ENCODE data around the gene STOX1. TPM values are rescaled to one million over a fixed set of nuclear protein-coding genes. Genes with fewer than 3 reads are reported as not detected.
"Not testable (repeated sequence)": the region's sequence is repeated elsewhere in the genome, so short reads cannot be mapped to it uniquely, and the experiment has no call there.

STOX1 gene
- total and polyA plus RNA-seq, 12 donors: 2.2 to 16.5 (median 9.5) TPM

- Histone ChIP-seq H3K27me3 (no peaks in the 10 kb centered on the region), H3K27ac (no peak overlapping the region), H3K36me3 (replicated peaks in 1 of 2) (peaks cover 0 to 13% of the 10 kb centered on the region in 2 donors), H3K9me3 (replicated peaks in 1 of 3) (no peaks in the 10 kb centered on the region), H3K4me3 (no peak overlapping the region), H3K4me1 (replicated peaks in 1 of 2) (peaks cover 0 to 6% of the 10 kb centered on the region in 2 donors)
- TF ChIP-seq, protein P1, sequence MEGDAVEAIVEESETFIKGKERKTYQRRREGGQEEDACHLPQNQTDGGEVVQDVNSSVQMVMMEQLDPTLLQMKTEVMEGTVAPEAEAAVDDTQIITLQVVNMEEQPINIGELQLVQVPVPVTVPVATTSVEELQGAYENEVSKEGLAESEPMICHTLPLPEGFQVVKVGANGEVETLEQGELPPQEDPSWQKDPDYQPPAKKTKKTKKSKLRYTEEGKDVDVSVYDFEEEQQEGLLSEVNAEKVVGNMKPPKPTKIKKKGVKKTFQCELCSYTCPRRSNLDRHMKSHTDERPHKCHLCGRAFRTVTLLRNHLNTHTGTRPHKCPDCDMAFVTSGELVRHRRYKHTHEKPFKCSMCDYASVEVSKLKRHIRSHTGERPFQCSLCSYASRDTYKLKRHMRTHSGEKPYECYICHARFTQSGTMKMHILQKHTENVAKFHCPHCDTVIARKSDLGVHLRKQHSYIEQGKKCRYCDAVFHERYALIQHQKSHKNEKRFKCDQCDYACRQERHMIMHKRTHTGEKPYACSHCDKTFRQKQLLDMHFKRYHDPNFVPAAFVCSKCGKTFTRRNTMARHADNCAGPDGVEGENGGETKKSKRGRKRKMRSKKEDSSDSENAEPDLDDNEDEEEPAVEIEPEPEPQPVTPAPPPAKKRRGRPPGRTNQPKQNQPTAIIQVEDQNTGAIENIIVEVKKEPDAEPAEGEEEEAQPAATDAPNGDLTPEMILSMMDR (IDR thresholded peaks at IDR 0.05): no peak
- TF ChIP-seq POLR2A (IDR thresholded peaks at IDR 0.05): no peak
- intact Hi-C loops (cut with DNase I): no loop called here
- no peak for DNase-seq
Observed at GRCh38 chr10:68924593-68924992, 97.3 kb downstream of the STOX1 start.

GRCh38 chr10:68925489-68925888 lies 98.2 kb downstream of the STOX1 start:
- Histone ChIP-seq H3K27ac (no peak overlapping the region), H3K4me3 (no peak overlapping the region), H3K27me3 (no peaks in the 10 kb centered on the region), H3K4me1 (replicated peaks in 1 of 2) (peaks cover 0 to 6% of the 10 kb centered on the region in 2 donors), H3K36me3 (replicated peaks in 1 of 2) (peaks cover 0 to 4% of the 10 kb centered on the region in 2 donors), H3K9me3 (replicated peaks in 1 of 3) (no peaks in the 10 kb centered on the region)
- intact Hi-C loops (cut with DNase I): no loop called here
- TF ChIP-seq POLR2A (IDR thresholded peaks at IDR 0.05): no peak
- TF ChIP-seq, protein P1 (IDR thresholded peaks at IDR 0.05): no peak
- DNase-seq: no peak
- WGBS, 4 donors: 96 to 97% (median 96%) methylated on average over 4 of the region's 4 CpGs

- 94 to 98% (median 96%) methylated on average over 2 of the region's 2 CpGs for WGBS, 4 donors
Observed at GRCh38 chr10:68929157-68929556, 101.8 kb downstream of the STOX1 start.

DNA sequence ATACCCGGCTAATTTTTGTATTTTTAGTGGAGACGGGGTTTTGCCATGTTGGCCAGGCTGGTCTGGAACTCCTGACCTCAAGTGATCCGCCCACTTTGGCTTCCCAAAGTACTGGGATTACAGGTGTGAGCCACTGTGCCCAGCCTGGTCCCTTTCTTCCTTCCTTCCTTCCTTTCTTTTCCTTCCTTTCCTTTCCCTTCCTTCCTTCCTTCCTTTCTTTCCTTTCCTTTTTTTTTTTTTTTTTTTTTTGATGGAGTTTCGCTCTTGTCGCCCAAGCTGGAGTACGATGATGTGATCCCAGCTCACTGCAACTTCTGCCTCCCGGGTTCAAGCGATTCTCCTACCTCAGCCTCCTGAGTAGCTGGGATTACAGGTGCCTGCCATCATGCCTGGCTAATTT lies 102.6 kb downstream of the STOX1 start:
- WGBS, 4 donors: 95 to 97% (median 95%) methylated on average over 8 of the region's 8 CpGs
- intact Hi-C loops (cut with DNase I); H3K27ac ChIP-seq; H3K9me3 ChIP-seq (replicated peaks in 1 of 3); H3K4me1 ChIP-seq (replicated peaks in 1 of 2); H3K4me3 ChIP-seq; H3K27me3 ChIP-seq; DNase-seq: not testable (repeated sequence)
- H3K36me3 ChIP-seq (replicated peaks in 1 of 2): peaks cover 0 to 21% of the 10 kb centered on the region in 2 donors

More at GRCh38 chr10:68929157-68929556, 101.8 kb downstream of the STOX1 start:
- H3K4me1 ChIP-seq (replicated peaks in 1 of 2); intact Hi-C loops (cut with DNase I); H3K9me3 ChIP-seq (replicated peaks in 1 of 3); H3K27ac ChIP-seq; H3K4me3 ChIP-seq; H3K27me3 ChIP-seq; DNase-seq: not testable (repeated sequence)
- H3K36me3 ChIP-seq (replicated peaks in 1 of 2): peaks cover 0 to 14% of the 10 kb centered on the region in 2 donors

DNA sequence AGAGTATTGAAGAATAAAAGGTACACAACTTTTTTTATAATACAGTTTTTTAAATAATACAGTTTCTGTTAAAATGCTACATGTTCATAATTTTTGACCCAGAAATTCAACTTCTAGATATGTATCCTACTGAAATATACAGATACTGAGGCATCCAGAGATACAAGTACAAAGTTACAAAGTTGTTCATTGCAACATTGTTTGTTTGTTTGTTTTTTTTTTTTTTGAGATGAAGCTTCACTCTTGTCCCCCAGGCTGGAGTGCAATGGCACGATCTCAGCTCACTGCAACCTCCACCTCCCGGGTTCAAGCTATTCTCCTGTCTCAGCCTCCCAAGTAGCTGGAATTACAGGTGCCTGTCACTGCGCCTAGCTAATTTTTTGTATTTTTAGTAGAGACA lies 105.5 kb downstream of the STOX1 start:
- H3K4me3 ChIP-seq; H3K27ac ChIP-seq; DNase-seq; H3K27me3 ChIP-seq; H3K4me1 ChIP-seq (replicated peaks in 1 of 2); H3K9me3 ChIP-seq (replicated peaks in 1 of 3); intact Hi-C loops (cut with DNase I): not testable (repeated sequence)
- WGBS, 4 donors: 94 to 97% (median 95%) methylated on average over 3 of the region's 3 CpGs
- peaks cover 0 to 42% of the 10 kb centered on the region in 2 donors for H3K36me3 ChIP-seq (replicated peaks in 1 of 2)

- intact Hi-C loops (cut with DNase I): no loop called here
- H3K36me3 ChIP-seq (replicated peaks in 1 of 2): peaks cover 0 to 56% of the 10 kb centered on the region in 2 donors
- H3K4me1 ChIP-seq (replicated peaks in 1 of 2): no peaks in the 10 kb centered on the region
- H3K27me3 ChIP-seq: no peaks in the 10 kb centered on the region
- H3K9me3 ChIP-seq (replicated peaks in 1 of 3): no peaks in the 10 kb centered on the region
- no peak overlapping the region for H3K4me3 ChIP-seq
- H3K27ac ChIP-seq: no peak overlapping the region
- no peak for DNase-seq
- no peak for TF ChIP-seq POLR2A (IDR thresholded peaks at IDR 0.05)
- TF ChIP-seq, protein P1 (IDR thresholded peaks at IDR 0.05): no peak
Observed at GRCh38 chr10:68934994-68935393, 107.7 kb downstream of the STOX1 start.
